GM19455 (cell line): ENCODE data around the gene RASL11A.
A peak's percentile ranks its signal among the peaks of the same experiment; 100 is the strongest.
"Not testable (repeated sequence)": the region's sequence is repeated elsewhere in the genome, so short reads cannot be mapped to it uniquely, and the experiment has no call there.

ENCODE experiments used
- ATAC-seq: cut with Tn5 transposase; IDR thresholded peaks from one replicate; pipeline ENCODE4 v1.9.1; 2021; ENCODE audit not compliant: unreplicated experiment

The RASL11A gene, protein sequence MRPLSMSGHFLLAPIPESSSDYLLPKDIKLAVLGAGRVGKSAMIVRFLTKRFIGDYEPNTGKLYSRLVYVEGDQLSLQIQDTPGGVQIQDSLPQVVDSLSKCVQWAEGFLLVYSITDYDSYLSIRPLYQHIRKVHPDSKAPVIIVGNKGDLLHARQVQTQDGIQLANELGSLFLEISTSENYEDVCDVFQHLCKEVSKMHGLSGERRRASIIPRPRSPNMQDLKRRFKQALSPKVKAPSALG

GRCh38 chr13:27270594-27271520, at the start of gene RASL11A:
Gene RASL11A (plus strand): TSS chr13:27270830. CDS start chr13:27270945, 115 bp downstream.
- ATAC-seq, result peak; percentile 88

DNA sequence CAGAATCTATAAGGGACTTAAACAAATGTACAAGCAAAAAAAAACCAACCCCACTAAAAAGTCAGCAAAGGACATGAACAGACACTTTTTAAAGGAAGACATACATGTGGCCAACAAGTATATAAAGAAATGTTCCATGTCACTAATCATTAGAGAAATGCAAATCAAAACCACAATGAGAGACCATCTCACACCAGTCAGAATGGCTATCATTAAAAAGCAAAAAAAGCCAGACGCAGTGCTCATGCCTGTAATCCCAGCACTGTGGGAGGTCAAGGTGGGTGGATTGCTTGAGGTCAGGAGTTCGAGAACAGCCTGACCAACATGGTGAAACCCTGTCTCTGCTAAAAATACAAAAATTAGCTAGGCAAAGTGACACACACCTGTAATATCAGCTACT, 48.5 kb upstream of the RASL11A start:
- not testable (repeated sequence) for ATAC-seq

- no peak for ATAC-seq
Measured at GRCh38 chr13:27226991-27227390, 43.6 kb upstream of the RASL11A start.

DNA sequence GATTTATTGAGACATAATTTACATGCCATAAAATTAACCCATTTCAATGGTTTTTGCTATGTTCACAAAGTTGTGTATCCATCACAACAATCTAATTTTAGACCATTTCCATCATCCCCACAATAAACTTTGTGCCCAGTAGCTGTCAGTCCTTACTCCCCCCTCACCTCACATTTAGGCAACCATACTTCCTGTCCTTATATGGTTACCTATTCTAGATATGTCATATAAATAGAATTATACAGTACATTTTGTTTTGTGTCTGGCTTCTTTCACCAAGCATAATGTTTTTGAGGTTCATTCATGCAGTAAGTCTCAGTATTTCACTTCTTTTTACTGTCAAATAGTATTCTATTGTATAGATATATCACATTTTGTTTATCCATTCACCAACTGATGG, 42.5 kb upstream of the RASL11A start:
- ATAC-seq, result no peak

- no peak for ATAC-seq
Measured at GRCh38 chr13:27229642-27230041, 41.0 kb upstream of the RASL11A start.

DNA sequence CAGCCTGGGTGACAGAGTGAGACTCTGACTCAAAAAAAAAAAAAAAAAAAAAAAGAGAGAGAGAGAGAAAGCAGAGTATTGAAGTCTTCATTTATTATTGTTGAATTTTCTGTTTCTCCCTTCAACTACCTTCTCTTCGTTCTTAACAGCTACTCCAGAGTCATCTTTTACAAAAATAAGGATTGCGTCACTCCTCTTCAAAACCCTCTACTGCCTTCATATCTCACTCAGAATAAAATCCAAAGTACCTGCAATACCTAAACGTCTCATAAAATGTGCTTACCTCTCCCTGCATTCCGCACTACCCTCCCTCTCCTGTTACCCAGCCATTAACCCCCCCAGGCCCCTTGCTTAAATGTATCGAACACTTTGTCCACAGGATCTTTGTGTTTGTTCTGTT, 36.7 kb upstream of the RASL11A start:
- ATAC-seq, result no peak

- no peak for ATAC-seq
Measured at GRCh38 chr13:27236478-27236877, 34.2 kb upstream of the RASL11A start.

DNA sequence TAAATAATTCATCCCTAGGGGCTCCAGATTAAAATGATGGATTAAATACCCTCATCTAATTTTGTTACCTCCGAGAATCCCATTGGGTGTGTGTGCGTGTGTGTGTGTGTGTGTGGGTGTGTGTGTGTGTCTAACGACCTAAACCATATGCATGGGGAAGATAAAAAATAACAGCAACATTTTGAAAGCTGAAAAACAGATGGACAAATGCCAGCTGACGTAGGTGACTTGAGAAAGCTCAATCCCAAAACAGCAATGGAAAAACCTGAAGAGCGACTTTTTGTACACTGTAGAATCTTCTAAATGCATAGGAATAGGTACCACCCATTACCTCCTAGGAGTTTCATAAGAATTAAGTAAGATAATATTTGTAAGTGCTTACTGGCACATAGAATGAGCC, 27.9 kb upstream of the RASL11A start:
- ATAC-seq, result no peak

DNA sequence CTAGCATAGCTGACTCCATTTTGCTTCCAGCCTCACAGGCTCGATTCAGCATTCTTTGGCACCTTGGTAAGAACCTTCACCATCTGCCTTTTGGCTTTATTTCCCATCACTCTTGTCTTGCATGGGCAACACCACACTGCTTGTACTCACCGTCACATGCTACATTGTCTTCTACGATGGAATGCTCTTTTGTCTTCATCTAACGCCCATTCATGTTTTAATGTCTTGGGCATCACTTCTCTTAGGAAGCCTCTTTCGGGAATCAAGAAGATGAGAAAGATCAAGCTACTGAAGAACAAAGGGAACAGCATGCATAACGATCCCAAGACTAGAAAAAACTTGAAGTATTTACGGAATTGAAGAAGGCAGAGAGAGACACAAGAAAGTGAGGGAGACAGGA, 25.0 kb upstream of the RASL11A start:
- no peak for ATAC-seq

DNA sequence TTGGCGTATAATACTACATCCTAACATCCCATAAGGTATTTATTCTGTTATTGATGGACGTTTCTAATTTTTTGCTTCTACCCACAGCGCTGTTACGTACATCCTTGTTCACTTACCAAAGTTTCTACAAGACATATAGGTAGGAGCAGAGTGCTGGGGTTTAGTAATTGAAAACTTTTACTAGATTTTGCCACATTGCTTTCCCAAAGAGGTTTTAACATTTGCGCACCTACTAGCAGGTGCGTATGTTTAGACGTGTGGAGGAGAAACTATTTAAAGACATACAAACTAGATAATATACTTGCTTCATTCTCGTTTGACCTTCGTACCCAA, 19.8 kb upstream of the RASL11A start:
- peak; percentile 6 for ATAC-seq

DNA sequence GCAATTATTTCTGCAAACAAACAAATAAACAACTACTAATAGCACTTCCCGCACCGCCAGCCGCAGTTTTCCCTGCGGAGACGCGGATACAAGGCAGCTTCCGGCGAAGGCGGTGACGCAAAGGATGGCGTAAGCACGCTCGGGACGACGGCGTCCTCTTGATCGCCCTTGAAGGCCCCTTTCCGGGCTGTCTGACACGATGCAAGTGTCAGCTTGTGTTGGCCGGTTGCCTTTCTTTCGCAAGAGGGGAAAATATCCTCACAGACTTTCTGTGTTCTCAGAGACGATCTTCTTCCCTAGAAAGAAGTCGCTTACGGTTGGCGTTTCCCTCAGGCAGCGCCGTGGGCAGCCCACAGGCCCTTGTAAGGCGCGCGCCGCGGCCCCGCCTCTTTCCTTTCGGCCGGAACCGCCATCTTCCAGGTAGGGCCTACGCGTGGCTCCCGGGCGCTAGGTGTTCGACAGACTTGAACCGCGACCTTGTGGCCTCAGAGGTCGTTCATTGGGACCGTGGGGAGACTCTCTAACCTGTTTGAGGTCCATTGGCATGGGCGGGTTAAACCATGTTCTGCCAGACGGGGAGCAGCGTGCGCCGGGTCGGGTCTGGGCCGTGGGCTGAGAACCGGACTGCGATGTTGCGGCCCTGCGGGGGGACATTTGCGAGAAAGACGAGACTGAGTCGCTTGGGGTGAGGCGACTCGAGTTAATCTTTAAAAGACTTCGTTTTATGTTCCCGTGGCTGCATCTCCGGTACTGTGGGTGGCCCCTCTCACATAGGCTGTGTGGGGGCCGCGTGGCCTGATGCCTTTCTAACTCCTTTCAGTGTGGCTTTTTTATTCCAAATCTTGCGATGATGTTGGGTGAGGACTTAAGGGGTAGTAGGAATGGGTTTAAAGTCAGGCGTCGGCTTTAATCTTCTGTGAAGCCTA, 19.2 kb upstream of the RASL11A start, which contains the start of gene RPL21:
RPL21 (plus strand) TSS at position 393 of the 926 bp plus-strand sequence. CDS start 2,219 bp downstream, outside the sequence.
- ATAC-seq, result peak; percentile 89

GRCh38 chr13:27252467-27252866, 18.2 kb upstream of the RASL11A start:
- ATAC-seq, result no peak

DNA sequence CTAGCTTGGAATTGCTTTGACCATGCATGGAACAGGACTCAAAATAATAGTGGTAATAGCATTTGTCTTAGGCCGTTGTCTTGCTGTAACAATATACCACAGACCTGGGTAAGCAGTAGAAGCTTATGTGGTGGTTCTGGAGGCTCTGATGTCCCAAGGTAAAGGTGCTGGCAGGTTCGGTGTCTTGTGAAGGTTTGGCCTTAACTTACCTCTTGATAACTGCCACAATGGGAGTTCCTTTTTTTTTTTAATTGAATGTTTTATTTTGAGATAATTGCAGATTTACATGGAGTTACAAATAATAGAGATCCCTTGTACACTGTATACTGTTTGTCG, 13.4 kb upstream of the RASL11A start:
- ATAC-seq, result no peak

DNA sequence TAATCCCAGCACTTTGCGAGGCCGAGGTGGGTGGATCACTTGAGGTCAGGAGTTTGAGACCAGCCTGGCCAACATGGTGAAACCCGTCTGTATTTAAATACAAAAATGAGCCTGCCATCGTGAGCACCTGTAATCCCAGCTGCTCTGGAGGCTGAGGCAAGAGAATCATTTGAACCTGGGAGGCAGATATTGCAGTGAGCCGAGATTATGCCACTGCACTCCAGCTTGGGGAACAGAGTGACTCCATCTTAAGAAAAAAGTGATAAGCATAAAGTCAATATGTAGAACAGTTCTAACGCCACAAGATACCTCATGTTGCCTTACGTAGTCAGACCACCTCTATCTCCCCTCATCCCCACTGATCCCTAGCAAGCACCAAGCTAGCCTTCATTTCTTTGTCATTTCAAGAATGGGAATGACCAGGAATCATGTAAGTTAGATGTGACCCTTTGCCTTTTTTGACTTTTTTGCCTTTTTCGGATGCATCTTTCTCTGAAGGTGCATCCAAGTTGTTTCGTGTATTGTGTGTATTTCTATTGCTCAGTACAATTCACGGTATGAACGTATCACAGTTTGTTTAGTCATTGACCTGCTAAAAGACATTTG, 12.9 kb upstream of the RASL11A start:
- ATAC-seq, result no peak

DNA sequence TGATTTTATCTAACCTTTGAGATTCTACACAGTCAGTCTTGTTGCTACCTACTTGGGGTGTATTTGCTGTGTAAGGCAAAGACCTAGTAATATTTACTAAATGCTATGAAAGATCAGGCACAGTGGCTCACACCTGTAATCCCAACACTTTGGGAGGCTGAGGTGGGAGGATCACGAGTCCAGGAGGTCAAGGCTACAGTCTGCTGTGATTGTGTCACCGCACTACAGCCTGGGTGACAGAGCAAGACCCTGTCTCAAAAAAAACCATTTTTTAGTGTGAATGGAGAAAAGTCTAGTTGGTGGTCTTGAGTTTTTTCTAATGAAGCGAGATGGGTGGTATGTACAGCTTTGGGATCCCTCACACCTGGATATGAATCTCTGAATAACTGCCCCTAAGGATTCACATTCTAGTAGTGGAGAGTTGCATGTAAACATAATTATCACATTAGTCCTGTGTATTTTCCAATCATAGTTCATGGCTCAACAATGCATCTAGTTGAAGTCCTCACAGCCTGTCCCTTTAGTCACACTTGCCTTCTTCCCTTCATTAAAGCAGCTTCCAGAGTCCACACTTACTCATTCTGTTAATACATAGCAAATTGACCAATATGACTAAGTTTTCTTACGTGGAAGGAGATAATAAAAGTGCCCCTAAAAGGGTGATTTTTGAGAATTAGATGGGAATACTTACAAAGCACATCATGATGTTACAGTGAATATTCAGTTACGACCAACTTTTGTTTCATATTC, 11.8 kb upstream of the RASL11A start:
- ATAC-seq, result no peak

- no peak for ATAC-seq
Measured at GRCh38 chr13:27259831-27260230, 10.8 kb upstream of the RASL11A start.

DNA sequence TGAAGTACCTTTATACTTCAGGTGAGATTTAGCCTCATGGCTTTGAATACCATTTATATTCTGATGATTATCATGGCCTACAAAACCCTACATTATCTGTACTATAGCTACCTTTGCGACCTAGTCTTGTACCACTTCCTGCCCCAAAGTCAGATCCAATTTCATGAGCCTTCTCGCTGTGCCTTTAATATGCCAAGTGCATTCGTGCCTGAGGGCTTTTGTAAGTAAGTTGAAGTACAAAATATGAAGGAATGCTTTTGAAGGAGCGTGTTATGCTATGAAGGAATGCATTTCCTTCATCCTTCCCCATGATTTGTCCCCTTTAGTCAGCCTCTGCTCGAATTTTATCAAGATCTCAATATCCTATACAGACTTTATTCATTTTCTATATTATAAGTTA, 9.2 kb upstream of the RASL11A start:
- no peak for ATAC-seq

DNA sequence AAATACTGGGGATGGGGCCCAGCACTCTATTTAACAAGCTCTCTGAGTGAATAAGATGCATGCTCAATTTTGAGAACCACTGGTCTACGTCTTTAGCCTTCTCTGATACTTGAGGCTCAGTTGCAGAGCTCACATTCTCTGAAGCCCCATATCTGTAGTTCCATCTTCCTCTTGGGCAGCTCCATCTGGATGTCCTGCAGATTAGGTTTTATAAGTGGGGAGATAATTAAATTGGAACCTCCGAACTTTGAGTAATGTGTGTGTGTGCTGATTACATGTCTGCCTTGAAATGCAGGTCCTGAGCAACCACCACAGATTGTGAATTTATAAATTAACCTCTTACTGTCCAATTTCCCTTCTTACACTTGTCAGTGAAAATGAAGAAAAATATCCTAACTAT, 7.2 kb upstream of the RASL11A start:
- no peak for ATAC-seq

- no peak for ATAC-seq
Measured at GRCh38 chr13:27264181-27264580, 6.4 kb upstream of the RASL11A start.

- ATAC-seq, result no peak
Measured at GRCh38 chr13:27264648-27265047, 6.0 kb upstream of the RASL11A start.
